GM23338 (cell line): ENCODE measurements around the gene TSSC4. TPM values are rescaled to one million over a fixed set of nuclear protein-coding genes. Genes with fewer than 3 reads are reported as not detected.

Experiments
- ATAC-seq: fragments of 200-7000 bp; cut with Tn5 transposase; 3 replicates; pipeline ENCODE4 v1.9.1; 2020
- DNase-seq: peaks from one replicate; pipeline ENCODE4 v3.0.0-alpha.2; 2015; ENCODE audit warnings: low spot score
- H2AFZ ChIP-seq: fragments of 200-600 bp; sonication (generic); 2 replicates; pipeline ENCODE4 v1.8.0; 2016; ENCODE audit warnings: antibody characterized with exemption, mild to moderate bottlenecking, moderate library complexity
- H3F3A ChIP-seq: fragments of 200-600 bp; sonication (generic); replicated peaks from 2 replicates; pipeline ENCODE4 v1.8.0; 2017; ENCODE audit warnings: antibody characterized with exemption, mixed run types, low read depth
- H3K27ac ChIP-seq: fragments of 200-600 bp; sonication (generic); 2 replicates; pipeline ENCODE4 v1.6.1; 2016; ENCODE audit warnings: low read depth
- H3K27me3 ChIP-seq: fragments of 200-600 bp; sonication (generic); 2 replicates; pipeline ENCODE4 v1.8.0; 2016; ENCODE audit warnings: mild to moderate bottlenecking, mixed run types, moderate library complexity; ENCODE audit not compliant: insufficient read depth
- H3K36me3 ChIP-seq: fragments of 200-600 bp; sonication (generic); 2 replicates; pipeline ENCODE4 v1.8.0; 2016; ENCODE audit warnings: mild to moderate bottlenecking; ENCODE audit not compliant: insufficient read depth
- H3K4me1 ChIP-seq: fragments of 200-600 bp; sonication (generic); 2 replicates; pipeline ENCODE4 v1.8.0; 2016; ENCODE audit warnings: mild to moderate bottlenecking, moderate library complexity; ENCODE audit not compliant: insufficient read depth
- H3K4me2 ChIP-seq: fragments of 200-600 bp; sonication (generic); 2 replicates; pipeline ENCODE4 v1.7.1; 2017; ENCODE audit warnings: mixed run types
- H3K4me3 ChIP-seq: fragments of 200-600 bp; sonication (generic); 2 replicates; pipeline ENCODE4 v1.6.1; 2016; ENCODE audit warnings: mixed run types
- H3K79me2 ChIP-seq: fragments of 200-600 bp; sonication (generic); replicated peaks from 2 replicates; pipeline ENCODE4 v1.8.0; 2017; ENCODE audit warnings: mild to moderate bottlenecking; ENCODE audit not compliant: insufficient read depth
- H3K9me2 ChIP-seq: fragments of 200-600 bp; sonication (generic); 2 replicates; pipeline ENCODE4 v1.8.0; 2017; ENCODE audit not compliant: insufficient read depth
- H4K20me1 ChIP-seq: fragments of 200-600 bp; sonication (generic); replicated peaks from 2 replicates; pipeline ENCODE4 v1.8.0; 2017; ENCODE audit warnings: mild to moderate bottlenecking; ENCODE audit not compliant: insufficient read depth
- H3K27ac Mint-ChIP-seq: 2 replicates; pipeline ENCODE4 v1.8.0; 2020; ENCODE audit warnings: inconsistent platforms, mild to moderate bottlenecking, moderate library complexity, mixed read lengths
- H3K27me3 Mint-ChIP-seq: 3 replicates; pipeline ENCODE4 v1.8.0; 2022; ENCODE audit warnings: low read depth, mild to moderate bottlenecking, moderate library complexity, mixed read lengths, inconsistent platforms; ENCODE audit not compliant: insufficient read depth, poor library complexity
- H3K36me3 Mint-ChIP-seq: 3 replicates; pipeline ENCODE4 v1.8.0; 2021; ENCODE audit warnings: low read depth, mild to moderate bottlenecking, inconsistent platforms, moderate library complexity, mixed read lengths
- H3K4me1 Mint-ChIP-seq: 3 replicates; pipeline ENCODE4 v1.8.0; 2020; ENCODE audit warnings: mild to moderate bottlenecking, inconsistent platforms, mixed read lengths
- H3K4me3 Mint-ChIP-seq: 3 replicates; pipeline ENCODE4 v1.8.0; 2021; ENCODE audit warnings: moderate library complexity, mild to moderate bottlenecking, inconsistent platforms, mixed read lengths
- H3K9me3 Mint-ChIP-seq: 3 replicates; pipeline ENCODE4 v1.8.0; 2020; ENCODE audit warnings: moderate library complexity, mild to moderate bottlenecking, inconsistent platforms, mixed read lengths
- CREB1 ChIP-seq: fragments of 250-450 bp; sonication (Bioruptor Pico); IDR thresholded peaks from 2 replicates; pipeline ENCODE4 v1.5.0; 2020; ENCODE audit warnings: low read depth, mild to moderate bottlenecking, moderate library complexity
- EZH2 ChIP-seq: fragments of 200-600 bp; sonication (generic); IDR thresholded peaks from one replicate; pipeline ENCODE4 v1.8.0; 2017; ENCODE audit warnings: antibody characterized with exemption, mild to moderate bottlenecking, low read depth; ENCODE audit not compliant: unreplicated experiment
- NANOG ChIP-seq: IDR thresholded peaks from 2 replicates; pipeline ENCODE4 v1.6.1; 2016; ENCODE audit warnings: antibody characterized with exemption, borderline replicate concordance
- STAT1 ChIP-seq: IDR thresholded peaks from one replicate; pipeline ENCODE4 v1.6.1; 2016; ENCODE audit warnings: antibody characterized with exemption; ENCODE audit not compliant: unreplicated experiment
- ZNF114 ChIP-seq: fragments of 250-450 bp; sonication (Bioruptor Pico); IDR thresholded peaks from 2 replicates; pipeline ENCODE4 v1.5.0; 2020; ENCODE audit warnings: mild to moderate bottlenecking, moderate library complexity
- ZNF331 ChIP-seq: fragments of 250-450 bp; sonication (Bioruptor Pico); IDR thresholded peaks from 2 replicates; pipeline ENCODE4 v1.5.0; 2020; ENCODE audit warnings: low read depth, mild to moderate bottlenecking, moderate library complexity
- polyA plus RNA-seq: library from polyadenylated mRNA; unstranded; fragments of >200 nt; fragmentation: Nextera tagmentation; extraction: Ambion mirVana; gene quantifications from 2 replicates; pipeline ENCODE4 v1.2.1, GENCODE V29; 2016
- total RNA-seq: library from RNA; depleted of rRNA; stranded (reverse); fragments of >200 nt; shearing (Covaris generic); gene quantifications from 2 replicates; pipeline ENCODE4 v1.2.3, GENCODE V29; 2014
- TF ChIP-seq, protein P1 (sequence below): IDR thresholded peaks from one replicate; pipeline ENCODE4 v1.6.1; 2018; ENCODE audit warnings: antibody characterized with exemption; ENCODE audit not compliant: unreplicated experiment
- TF ChIP-seq, protein P2 (sequence below): fragments of 250-450 bp; sonication (Bioruptor Pico); IDR thresholded peaks from 2 replicates; pipeline ENCODE4 v1.5.0; 2020; ENCODE audit warnings: mild to moderate bottlenecking, moderate library complexity
- TF ChIP-seq, protein P3 (sequence below): IDR thresholded peaks from 2 replicates; pipeline ENCODE4 v1.6.1; 2016; ENCODE audit warnings: antibody characterized with exemption
- TF ChIP-seq, protein P4 (sequence below), 2 experiments: fragments of 200-600 bp in 1 of 2; sonication (generic) in 1 of 2; conservative IDR thresholded peaks; 2 replicates each; pipeline versions ENCODE4 v1.5.1 to v1.6.1; 2016 to 2017; ENCODE audit warnings: antibody characterized with exemption in 2 of 2, low read depth in 2 of 2, mild to moderate bottlenecking in 2 of 2, moderate library complexity in 1 of 2

TSSC4 gene
- total and polyA plus RNA-seq, 2 experiments from 2014 or later, result 27.5 to 44.3 TPM

DNA sequence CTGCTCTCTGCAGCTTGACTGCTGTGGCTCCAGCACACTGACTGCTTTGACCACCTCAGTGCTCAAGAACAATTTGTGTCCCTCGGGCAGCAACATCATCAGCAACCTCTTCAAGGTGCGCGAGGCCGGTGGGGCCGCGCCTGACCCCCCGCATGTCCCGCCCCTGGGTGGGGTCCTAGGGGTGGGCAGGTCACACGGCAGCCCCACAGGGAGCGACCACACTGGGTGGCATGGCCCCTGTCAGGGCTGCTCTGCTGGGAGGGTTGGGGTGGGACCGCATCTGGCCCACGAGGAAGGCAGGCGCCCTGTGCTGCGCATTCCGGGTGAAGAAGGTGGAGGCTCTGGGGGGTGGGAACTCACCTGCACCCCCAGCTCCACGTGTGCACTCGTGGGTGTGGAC lies 4.7 kb upstream of the TSSC4 start:
- H3K36me3 Mint-ChIP-seq, result peaks cover 10% of the 10 kb centered on the region; the same call in 1 of the 3 replicates
- Histone ChIP-seq H3K4me2 (no peak overlapping the region), H3K27me3 (no peaks in the 10 kb centered on the region), H3K36me3 (no peaks in the 10 kb centered on the region; the same call in 1 of the 2 replicates), H3K79me2 (peaks cover under 1% of the 10 kb centered on the region), H3K4me3 (no peak overlapping the region), H2AFZ (no peak overlapping the region), H3K27ac (no peak overlapping the region), H3K4me1 (no peaks in the 10 kb centered on the region), H3F3A (no peaks in the 10 kb centered on the region), H4K20me1 (no peaks in the 10 kb centered on the region; the same call in 1 of the 2 replicates), H3K9me2 (no peaks in the 10 kb centered on the region)
- no peaks in the 10 kb centered on the region for H3K9me3 Mint-ChIP-seq
- peaks cover 10% of the 10 kb centered on the region for H3K27me3 Mint-ChIP-seq
- H3K4me1 Mint-ChIP-seq, result no peaks in the 10 kb centered on the region; the same call in 2 of the 3 replicates
- no peak for DNase-seq
- TF ChIP-seq, protein P1, sequence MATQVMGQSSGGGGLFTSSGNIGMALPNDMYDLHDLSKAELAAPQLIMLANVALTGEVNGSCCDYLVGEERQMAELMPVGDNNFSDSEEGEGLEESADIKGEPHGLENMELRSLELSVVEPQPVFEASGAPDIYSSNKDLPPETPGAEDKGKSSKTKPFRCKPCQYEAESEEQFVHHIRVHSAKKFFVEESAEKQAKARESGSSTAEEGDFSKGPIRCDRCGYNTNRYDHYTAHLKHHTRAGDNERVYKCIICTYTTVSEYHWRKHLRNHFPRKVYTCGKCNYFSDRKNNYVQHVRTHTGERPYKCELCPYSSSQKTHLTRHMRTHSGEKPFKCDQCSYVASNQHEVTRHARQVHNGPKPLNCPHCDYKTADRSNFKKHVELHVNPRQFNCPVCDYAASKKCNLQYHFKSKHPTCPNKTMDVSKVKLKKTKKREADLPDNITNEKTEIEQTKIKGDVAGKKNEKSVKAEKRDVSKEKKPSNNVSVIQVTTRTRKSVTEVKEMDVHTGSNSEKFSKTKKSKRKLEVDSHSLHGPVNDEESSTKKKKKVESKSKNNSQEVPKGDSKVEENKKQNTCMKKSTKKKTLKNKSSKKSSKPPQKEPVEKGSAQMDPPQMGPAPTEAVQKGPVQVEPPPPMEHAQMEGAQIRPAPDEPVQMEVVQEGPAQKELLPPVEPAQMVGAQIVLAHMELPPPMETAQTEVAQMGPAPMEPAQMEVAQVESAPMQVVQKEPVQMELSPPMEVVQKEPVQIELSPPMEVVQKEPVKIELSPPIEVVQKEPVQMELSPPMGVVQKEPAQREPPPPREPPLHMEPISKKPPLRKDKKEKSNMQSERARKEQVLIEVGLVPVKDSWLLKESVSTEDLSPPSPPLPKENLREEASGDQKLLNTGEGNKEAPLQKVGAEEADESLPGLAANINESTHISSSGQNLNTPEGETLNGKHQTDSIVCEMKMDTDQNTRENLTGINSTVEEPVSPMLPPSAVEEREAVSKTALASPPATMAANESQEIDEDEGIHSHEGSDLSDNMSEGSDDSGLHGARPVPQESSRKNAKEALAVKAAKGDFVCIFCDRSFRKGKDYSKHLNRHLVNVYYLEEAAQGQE, result no peak
- TF ChIP-seq STAT1, result no peak
- TF ChIP-seq, protein P2, sequence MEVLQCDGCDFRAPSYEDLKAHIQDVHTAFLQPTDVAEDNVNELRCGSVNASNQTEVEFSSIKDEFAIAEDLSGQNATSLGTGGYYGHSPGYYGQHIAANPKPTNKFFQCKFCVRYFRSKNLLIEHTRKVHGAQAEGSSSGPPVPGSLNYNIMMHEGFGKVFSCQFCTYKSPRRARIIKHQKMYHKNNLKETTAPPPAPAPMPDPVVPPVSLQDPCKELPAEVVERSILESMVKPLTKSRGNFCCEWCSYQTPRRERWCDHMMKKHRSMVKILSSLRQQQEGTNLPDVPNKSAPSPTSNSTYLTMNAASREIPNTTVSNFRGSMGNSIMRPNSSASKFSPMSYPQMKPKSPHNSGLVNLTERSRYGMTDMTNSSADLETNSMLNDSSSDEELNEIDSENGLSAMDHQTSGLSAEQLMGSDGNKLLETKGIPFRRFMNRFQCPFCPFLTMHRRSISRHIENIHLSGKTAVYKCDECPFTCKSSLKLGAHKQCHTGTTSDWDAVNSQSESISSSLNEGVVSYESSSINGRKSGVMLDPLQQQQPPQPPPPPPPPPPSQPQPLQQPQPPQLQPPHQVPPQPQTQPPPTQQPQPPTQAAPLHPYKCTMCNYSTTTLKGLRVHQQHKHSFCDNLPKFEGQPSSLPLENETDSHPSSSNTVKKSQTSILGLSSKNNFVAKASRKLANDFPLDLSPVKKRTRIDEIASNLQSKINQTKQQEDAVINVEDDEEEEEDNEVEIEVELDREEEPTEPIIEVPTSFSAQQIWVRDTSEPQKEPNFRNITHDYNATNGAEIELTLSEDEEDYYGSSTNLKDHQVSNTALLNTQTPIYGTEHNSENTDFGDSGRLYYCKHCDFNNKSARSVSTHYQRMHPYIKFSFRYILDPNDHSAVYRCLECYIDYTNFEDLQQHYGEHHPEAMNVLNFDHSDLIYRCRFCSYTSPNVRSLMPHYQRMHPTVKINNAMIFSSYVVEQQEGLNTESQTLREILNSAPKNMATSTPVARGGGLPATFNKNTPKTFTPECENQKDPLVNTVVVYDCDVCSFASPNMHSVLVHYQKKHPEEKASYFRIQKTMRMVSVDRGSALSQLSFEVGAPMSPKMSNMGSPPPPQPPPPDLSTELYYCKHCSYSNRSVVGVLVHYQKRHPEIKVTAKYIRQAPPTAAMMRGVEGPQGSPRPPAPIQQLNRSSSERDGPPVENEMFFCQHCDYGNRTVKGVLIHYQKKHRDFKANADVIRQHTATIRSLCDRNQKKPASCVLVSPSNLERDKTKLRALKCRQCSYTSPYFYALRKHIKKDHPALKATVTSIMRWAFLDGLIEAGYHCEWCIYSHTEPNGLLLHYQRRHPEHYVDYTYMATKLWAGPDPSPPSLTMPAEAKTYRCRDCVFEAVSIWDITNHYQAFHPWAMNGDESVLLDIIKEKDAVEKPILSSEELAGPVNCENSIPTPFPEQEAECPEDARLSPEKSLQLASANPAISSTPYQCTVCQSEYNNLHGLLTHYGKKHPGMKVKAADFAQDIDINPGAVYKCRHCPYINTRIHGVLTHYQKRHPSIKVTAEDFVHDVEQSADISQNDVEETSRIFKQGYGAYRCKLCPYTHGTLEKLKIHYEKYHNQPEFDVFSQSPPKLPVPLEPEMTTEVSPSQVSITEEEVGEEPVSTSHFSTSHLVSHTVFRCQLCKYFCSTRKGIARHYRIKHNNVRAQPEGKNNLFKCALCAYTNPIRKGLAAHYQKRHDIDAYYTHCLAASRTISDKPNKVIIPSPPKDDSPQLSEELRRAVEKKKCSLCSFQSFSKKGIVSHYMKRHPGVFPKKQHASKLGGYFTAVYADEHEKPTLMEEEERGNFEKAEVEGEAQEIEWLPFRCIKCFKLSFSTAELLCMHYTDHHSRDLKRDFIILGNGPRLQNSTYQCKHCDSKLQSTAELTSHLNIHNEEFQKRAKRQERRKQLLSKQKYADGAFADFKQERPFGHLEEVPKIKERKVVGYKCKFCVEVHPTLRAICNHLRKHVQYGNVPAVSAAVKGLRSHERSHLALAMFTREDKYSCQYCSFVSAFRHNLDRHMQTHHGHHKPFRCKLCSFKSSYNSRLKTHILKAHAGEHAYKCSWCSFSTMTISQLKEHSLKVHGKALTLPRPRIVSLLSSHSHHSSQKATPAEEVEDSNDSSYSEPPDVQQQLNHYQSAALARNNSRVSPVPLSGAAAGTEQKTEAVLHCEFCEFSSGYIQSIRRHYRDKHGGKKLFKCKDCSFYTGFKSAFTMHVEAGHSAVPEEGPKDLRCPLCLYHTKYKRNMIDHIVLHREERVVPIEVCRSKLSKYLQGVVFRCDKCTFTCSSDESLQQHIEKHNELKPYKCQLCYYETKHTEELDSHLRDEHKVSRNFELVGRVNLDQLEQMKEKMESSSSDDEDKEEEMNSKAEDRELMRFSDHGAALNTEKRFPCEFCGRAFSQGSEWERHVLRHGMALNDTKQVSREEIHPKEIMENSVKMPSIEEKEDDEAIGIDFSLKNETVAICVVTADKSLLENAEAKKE (CRISPR knock-in tag), result no peak
- no peak for TF ChIP-seq CREB1 (CRISPR knock-in tag)
- no peak for TF ChIP-seq ZNF114
- TF ChIP-seq EZH2, result no peak
- TF ChIP-seq, protein P3, sequence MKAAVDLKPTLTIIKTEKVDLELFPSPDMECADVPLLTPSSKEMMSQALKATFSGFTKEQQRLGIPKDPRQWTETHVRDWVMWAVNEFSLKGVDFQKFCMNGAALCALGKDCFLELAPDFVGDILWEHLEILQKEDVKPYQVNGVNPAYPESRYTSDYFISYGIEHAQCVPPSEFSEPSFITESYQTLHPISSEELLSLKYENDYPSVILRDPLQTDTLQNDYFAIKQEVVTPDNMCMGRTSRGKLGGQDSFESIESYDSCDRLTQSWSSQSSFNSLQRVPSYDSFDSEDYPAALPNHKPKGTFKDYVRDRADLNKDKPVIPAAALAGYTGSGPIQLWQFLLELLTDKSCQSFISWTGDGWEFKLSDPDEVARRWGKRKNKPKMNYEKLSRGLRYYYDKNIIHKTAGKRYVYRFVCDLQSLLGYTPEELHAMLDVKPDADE, result no peak
- TF ChIP-seq, protein P4, sequence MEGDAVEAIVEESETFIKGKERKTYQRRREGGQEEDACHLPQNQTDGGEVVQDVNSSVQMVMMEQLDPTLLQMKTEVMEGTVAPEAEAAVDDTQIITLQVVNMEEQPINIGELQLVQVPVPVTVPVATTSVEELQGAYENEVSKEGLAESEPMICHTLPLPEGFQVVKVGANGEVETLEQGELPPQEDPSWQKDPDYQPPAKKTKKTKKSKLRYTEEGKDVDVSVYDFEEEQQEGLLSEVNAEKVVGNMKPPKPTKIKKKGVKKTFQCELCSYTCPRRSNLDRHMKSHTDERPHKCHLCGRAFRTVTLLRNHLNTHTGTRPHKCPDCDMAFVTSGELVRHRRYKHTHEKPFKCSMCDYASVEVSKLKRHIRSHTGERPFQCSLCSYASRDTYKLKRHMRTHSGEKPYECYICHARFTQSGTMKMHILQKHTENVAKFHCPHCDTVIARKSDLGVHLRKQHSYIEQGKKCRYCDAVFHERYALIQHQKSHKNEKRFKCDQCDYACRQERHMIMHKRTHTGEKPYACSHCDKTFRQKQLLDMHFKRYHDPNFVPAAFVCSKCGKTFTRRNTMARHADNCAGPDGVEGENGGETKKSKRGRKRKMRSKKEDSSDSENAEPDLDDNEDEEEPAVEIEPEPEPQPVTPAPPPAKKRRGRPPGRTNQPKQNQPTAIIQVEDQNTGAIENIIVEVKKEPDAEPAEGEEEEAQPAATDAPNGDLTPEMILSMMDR (conservative IDR thresholded peaks at IDR 0.05; ENCODE audit: low read depth in 2 of 2), result no peak
- TF ChIP-seq NANOG, result no peak
- no peak for TF ChIP-seq ZNF331 (CRISPR knock-in tag)
- ATAC-seq, result no peak
- H3K27ac Mint-ChIP-seq, result no peak overlapping the region
- H3K4me3 Mint-ChIP-seq, result no peak overlapping the region
